K562 (cell line): ENCODE data around the gene HES6.

ENCODE experiments used
- RERE ChIP-seq: sonication (generic); formaldehyde crosslinking; IDR thresholded peaks from 2 replicates; pipeline ENCODE4 v1.8.0; 2023; ENCODE audit warnings: missing genetic modification reagents, mild to moderate bottlenecking, borderline replicate concordance
- STAT6 ChIP-seq: sonication (generic); formaldehyde crosslinking; IDR thresholded peaks from 2 replicates; pipeline ENCODE4 v1.8.1; 2023; ENCODE audit warnings: mild to moderate bottlenecking, missing genetic modification reagents
- TCF7 ChIP-seq: sonication (generic); IDR thresholded peaks from 2 replicates; pipeline ENCODE4 v1.6.1; 2016; ENCODE audit warnings: antibody characterized with exemption, borderline replicate concordance
- TFE3 ChIP-seq: fragments of 450-650 bp; formaldehyde crosslinking; IDR thresholded peaks from 2 replicates; pipeline ENCODE4 v1.4.0; 2020; ENCODE audit warnings: mild to moderate bottlenecking, mixed read lengths
- TRIM28 ChIP-seq: fragments of 450-650 bp; IDR thresholded peaks from 2 replicates; pipeline ENCODE4 v1.6.1; 2017
- ZNF639 ChIP-seq, 2 experiments: fragments of 200-800 bp in 1 of 2; sonication (Bioruptor generic) in 1 of 2; sonication (generic) in 1 of 2; formaldehyde crosslinking in 1 of 2; IDR thresholded peaks in 1 of 2; conservative IDR thresholded peaks in 1 of 2; 2 replicates each; pipeline versions ENCODE4 v1.5.0 to v1.6.1; 2016 to 2020; ENCODE audit warnings: missing compliant biosample characterization in 1 of 2, missing genetic modification characterization in 1 of 2, missing genetic modification reagents in 1 of 2
- TF ChIP-seq, protein P1 (sequence below): sonication (generic); formaldehyde crosslinking; IDR thresholded peaks from 2 replicates; pipeline ENCODE4 v1.8.0; 2023; ENCODE audit warnings: mild to moderate bottlenecking, missing genetic modification reagents

DNA sequence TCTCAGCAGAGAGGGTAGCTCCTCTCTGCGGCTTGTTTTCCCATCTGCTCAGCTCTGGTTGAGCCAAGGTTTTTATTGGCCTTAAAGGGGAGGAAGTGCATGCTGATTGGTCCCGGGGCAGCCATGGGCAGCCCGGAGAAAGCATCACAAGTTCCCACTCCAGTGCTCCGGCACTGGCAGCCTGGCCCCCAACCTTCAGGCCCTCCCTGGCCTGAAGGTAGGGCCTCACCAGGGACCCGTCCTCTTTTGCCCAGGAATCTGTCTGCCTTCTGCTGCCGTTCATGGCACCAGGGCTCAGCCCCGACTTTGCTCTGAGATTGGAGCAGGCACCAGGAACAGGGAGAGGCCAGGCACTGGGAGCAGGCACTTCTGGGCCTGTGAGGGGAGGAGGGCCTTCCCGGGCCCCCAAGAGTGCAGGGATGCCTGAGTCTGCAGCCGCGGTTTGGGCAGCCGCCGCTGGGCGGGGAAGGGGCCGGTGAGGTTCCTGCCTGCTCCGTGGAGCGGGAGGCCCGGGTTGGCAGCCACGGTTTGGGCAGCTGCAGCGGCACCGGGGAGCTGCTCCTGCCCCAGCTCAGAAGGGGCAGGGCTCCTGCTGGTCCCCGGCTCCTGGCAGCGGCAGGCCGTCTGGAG, 18.8 kb downstream of the HES6 start:
- TF ChIP-seq TRIM28: no peak
- TF ChIP-seq ZNF639 (CRISPR knock-in tag; conservative IDR thresholded peaks at IDR 0.05 in 1 of 2, IDR thresholded peaks at IDR 0.05 in 1 of 2): no peak
- TF ChIP-seq TCF7: no peak
- TF ChIP-seq TFE3 (CRISPR knock-in tag): no peak
- no peak for TF ChIP-seq STAT6
- TF ChIP-seq, protein P1, sequence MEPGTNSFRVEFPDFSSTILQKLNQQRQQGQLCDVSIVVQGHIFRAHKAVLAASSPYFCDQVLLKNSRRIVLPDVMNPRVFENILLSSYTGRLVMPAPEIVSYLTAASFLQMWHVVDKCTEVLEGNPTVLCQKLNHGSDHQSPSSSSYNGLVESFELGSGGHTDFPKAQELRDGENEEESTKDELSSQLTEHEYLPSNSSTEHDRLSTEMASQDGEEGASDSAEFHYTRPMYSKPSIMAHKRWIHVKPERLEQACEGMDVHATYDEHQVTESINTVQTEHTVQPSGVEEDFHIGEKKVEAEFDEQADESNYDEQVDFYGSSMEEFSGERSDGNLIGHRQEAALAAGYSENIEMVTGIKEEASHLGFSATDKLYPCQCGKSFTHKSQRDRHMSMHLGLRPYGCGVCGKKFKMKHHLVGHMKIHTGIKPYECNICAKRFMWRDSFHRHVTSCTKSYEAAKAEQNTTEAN (CRISPR knock-in tag): no peak
- no peak for TF ChIP-seq RERE (CRISPR knock-in tag)
